Smooth muscle cell of the pulmonary artery (primary cell): ENCODE results near the gene PRSS58. TPM values are rescaled to one million over a fixed set of nuclear protein-coding genes. Genes with fewer than 3 reads are reported as not detected.

ENCODE experiments used
- total RNA-seq: library from RNA; depleted of rRNA; stranded (reverse); fragments of >200 nt; gene quantifications from 2 replicates; pipeline ENCODE4 v1.2.3, GENCODE V29; 2014

PRSS58 gene, protein sequence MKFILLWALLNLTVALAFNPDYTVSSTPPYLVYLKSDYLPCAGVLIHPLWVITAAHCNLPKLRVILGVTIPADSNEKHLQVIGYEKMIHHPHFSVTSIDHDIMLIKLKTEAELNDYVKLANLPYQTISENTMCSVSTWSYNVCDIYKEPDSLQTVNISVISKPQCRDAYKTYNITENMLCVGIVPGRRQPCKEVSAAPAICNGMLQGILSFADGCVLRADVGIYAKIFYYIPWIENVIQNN
- total RNA-seq: not detected in 2 replicates

DNA sequence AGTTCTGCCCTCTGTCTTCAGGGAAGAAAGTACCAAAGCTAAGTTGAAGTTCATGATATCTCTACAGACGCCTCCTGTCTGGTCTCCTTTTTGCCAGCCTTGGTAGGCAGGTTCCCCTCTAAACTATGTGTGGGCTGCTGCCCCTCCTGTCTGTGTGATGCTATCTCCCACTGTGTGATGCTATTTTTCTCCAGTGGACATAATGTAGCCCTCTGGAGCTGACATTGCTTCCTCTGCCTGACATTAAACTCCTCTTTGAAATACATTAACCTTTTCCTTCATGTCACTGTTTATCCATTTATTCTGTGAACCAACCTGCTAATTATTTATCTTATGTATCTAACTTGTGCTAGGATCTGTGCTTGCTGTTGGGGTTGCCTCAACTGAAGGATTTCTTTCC, at the start of gene PRSS58:
TSS of gene PRSS58 (minus strand) at position 101 of the 400 bp plus-strand sequence. CDS start 351 bp downstream, outside the sequence.

Other genes starting within 250 kb of the PRSS58 start
- gene MGAM2, start 146.3 kb downstream of the PRSS58 start, total RNA-seq: not detected in 2 replicates